ENCODE results near the gene TMA7. TPM values are rescaled to one million over a fixed set of nuclear protein-coding genes. Genes with fewer than 3 reads are reported as not detected.

The TMA7 gene
- total and polyA plus RNA-seq, 2 donors (not counting 3 experiments of a cell fraction or from before 2014, with no cell fraction given): 137 to 306 TPM

DNA sequence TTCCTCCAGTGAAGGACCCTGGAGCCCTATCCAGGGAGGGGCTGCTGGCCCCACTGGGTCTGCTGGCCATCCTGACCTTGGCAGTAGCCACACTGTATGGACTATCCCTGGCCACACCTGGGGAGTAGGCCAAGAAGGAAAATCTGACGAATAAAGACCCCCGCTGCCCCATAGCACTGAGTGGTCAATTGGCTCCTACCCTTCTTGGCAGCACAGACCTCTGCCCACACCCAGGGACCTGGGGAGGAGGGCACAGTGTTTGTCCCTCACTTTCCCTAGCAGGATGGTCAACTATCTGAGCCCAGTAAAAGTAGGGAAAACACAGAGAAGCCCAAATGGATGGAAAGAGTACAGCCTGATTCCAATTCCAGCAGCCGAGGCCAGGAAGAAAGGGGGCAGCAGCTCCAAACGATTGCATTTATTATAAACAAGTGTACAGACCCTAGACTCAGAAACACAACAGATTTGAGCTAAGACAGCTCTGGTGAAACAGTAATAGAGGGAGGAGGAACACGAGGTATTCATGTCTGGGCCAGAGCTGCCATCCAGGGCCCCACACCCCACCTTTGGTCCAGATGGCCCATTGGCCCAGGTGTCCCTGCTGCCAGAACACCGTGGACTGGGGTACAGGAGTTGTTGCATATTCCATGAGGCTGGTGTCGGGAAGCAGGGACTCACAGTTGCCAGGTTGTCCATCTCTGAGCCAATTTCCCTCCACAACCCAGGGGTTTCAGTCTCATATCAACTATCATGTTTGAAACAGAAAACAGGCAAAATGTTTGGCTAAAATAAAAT, 27.6 kb downstream of the TMA7 start:
- Histone ChIP-seq H3K9me3 (replicated peaks; ENCODE audit: control insufficient read depth, insufficient read depth, low read length) (no peaks in the 10 kb centered on the region), H3K79me2 (ENCODE audit: control insufficient read depth, insufficient read depth, low read length) (peaks cover 56% of the 10 kb centered on the region), H3K4me3 (replicated peaks in 1 of 3; ENCODE audit: insufficient read depth in 1 of 3, low read depth in 1 of 3, low read length in 3 of 3) (no peak overlapping the region), H4K20me1 (replicated peaks; ENCODE audit: control insufficient read depth, extremely low read depth, insufficient read depth, low read length) (no peaks in the 10 kb centered on the region), H3K27me3 (ENCODE audit: control insufficient read depth in 2 of 2, insufficient read depth in 2 of 2, low read length in 2 of 2) (no peaks in the 10 kb centered on the region), H3K4me2 (ENCODE audit: insufficient read depth, low read length) (peak overlapping the region; percentile 70), H3K36me3 (ENCODE audit: control insufficient read depth in 2 of 2, extremely low read depth in 1 of 2, insufficient read depth in 2 of 2, low read length in 2 of 2) (peaks cover 0 to 34% of the 10 kb centered on the region in 2 experiments), H3K9me1 (replicated peaks; ENCODE audit: control insufficient read depth, extremely low read depth, insufficient read depth, low read length) (no peaks in the 10 kb centered on the region), H3K4me1 (ENCODE audit: control insufficient read depth, extremely low read depth, insufficient read depth, low read length) (peaks cover 28% of the 10 kb centered on the region), H3K9ac (replicated peaks; ENCODE audit: extremely low read depth, insufficient read depth, low read length) (peak overlapping the region; percentile 96), H2AFZ (ENCODE audit: low read depth, low read length) (no peak overlapping the region), H3K27ac (ENCODE audit: insufficient read depth, low read depth, low read length) (peak overlapping the region; percentile 98)
- intact Hi-C loops (cut with micrococcal nuclease) (no loop called here), dilution Hi-C loops (cut with MboI; ENCODE audit: extremely low pct_ligation_motif_present, low sequenced_read_pairs) (no loop called here)
- FAIRE-seq (peak; percentile 18), DNase-seq (ENCODE audit: low read depth, low spot score) (no peak)
- ChIA-PET POLR2A (no interaction called here), CTCF (interaction anchor here (1.3 to 6.2 kb wide), 3 partner anchors 32 to 82 kb away, joined by 6 to 63 read pairs (median 6); partner anchors contain the start of gene SHISA5)
- no peak for TF ChIP-seq JUN (IDR thresholded peaks at IDR 0.05; ENCODE audit: borderline replicate concordance, insufficient read depth, insufficient read length, low read depth)
- peak; percentile 22 for TF ChIP-seq POLR2A (IDR thresholded peaks at IDR 0.05; ENCODE audit: low read depth, low read length)
- BruUV-seq (replicated peaks): no TSS peak

- dilution Hi-C loops (cut with MboI; ENCODE audit: extremely low pct_ligation_motif_present, low sequenced_read_pairs): no loop called here
- H3K27me3 ChIP-seq (ENCODE audit: control insufficient read depth in 2 of 2, insufficient read depth in 2 of 2, low read length in 2 of 2): no peaks in the 10 kb centered on the region
- peaks cover 59% of the 10 kb centered on the region for H3K79me2 ChIP-seq (ENCODE audit: control insufficient read depth, insufficient read depth, low read length)
- TF ChIP-seq EZH2 (IDR thresholded peaks at IDR 0.05; ENCODE audit: borderline replicate concordance, low read depth, low read length, severe bottlenecking): no peak
- no peak for TF ChIP-seq GATA2 (IDR thresholded peaks at IDR 0.05; ENCODE audit: insufficient read depth, insufficient read length, low read depth, low read length)
- peak; percentile 36 for TF ChIP-seq POLR2A (IDR thresholded peaks at IDR 0.05; ENCODE audit: low read depth, low read length)
- peak; percentile 19 for TF ChIP-seq POLR2AphosphoS5 (IDR thresholded peaks at IDR 0.05; ENCODE audit: insufficient read depth, low read depth, low read length)
- no peak overlapping the region for H2AFZ ChIP-seq (ENCODE audit: low read depth, low read length)
- H3K9me1 ChIP-seq (replicated peaks; ENCODE audit: control insufficient read depth, extremely low read depth, insufficient read depth, low read length): no peaks in the 10 kb centered on the region
- BruUV-seq (replicated peaks): no TSS peak
- no peak for FAIRE-seq
- H3K9ac ChIP-seq (replicated peaks; ENCODE audit: extremely low read depth, insufficient read depth, low read length): no peak overlapping the region
- intact Hi-C loops (cut with micrococcal nuclease): no loop called here
- H4K20me1 ChIP-seq (replicated peaks; ENCODE audit: control insufficient read depth, extremely low read depth, insufficient read depth, low read length): no peaks in the 10 kb centered on the region
- no peak for DNase-seq (ENCODE audit: low read depth, low spot score)
- H3K36me3 ChIP-seq (ENCODE audit: control insufficient read depth in 2 of 2, extremely low read depth in 1 of 2, insufficient read depth in 2 of 2, low read length in 2 of 2): peaks cover 0 to 34% of the 10 kb centered on the region in 2 experiments
- no peak overlapping the region for H3K27ac ChIP-seq (ENCODE audit: insufficient read depth, low read depth, low read length)
- POLR2A ChIA-PET: no interaction called here
- no peaks in the 10 kb centered on the region for H3K9me3 ChIP-seq (replicated peaks; ENCODE audit: control insufficient read depth, insufficient read depth, low read length)
- CTCF ChIA-PET: interaction anchor here (1.2 to 6.2 kb wide), 2 partner anchors 32 to 81 kb away, joined by 3 to 63 read pairs; no protein-coding TSS in a partner anchor
- H3K4me2 ChIP-seq (ENCODE audit: insufficient read depth, low read length): no peak overlapping the region
- peaks cover 31% of the 10 kb centered on the region for H3K4me1 ChIP-seq (ENCODE audit: control insufficient read depth, extremely low read depth, insufficient read depth, low read length)
- no peak overlapping the region for H3K4me3 ChIP-seq (replicated peaks in 1 of 3; ENCODE audit: insufficient read depth in 1 of 3, low read depth in 1 of 3, low read length in 3 of 3)
These were observed 28.3 kb downstream of the TMA7 start for GRCh38 chr3:48468329-48468731.

Data from endothelial cell of umbilical vein (primary cell).